GM10248 (cell line): ENCODE data around the gene CRAMP1.

Experiments used
- CTCF ChIA-PET: fragments of 300-600 bp; sonication (Branson Sonifier 250); formaldehyde crosslinking; extraction: SDS; loops from one replicate; lab custom pipeline; 2021; ENCODE audit warnings: antibody characterized with exemption; lab: Yijun Ruan, JAX
- POLR2A ChIA-PET: fragments of 350-650 bp; sonication (Branson Sonifier 250); formaldehyde crosslinking; extraction: SDS; loops from one replicate; lab custom pipeline; 2020; ENCODE audit warnings: antibody characterized with exemption; lab: Yijun Ruan, JAX
- DNase-seq: peaks from one replicate; pipeline ENCODE4 v3.0.0; 2012; ENCODE audit errors: extremely low spot score
- CTCF ChIP-seq: IDR thresholded peaks from 2 replicates; pipeline ENCODE4 v1.5.1; 2012; ENCODE audit warnings: mild to moderate bottlenecking, low read depth; ENCODE audit errors: extremely low read depth, missing control alignments, control extremely low read depth

The CRAMP1 gene

GRCh38 chr16:1677339-1677738 lies 65.2 kb downstream of the CRAMP1 start:
- CTCF ChIA-PET = interaction anchor here (0.6 to 3.7 kb wide), 8 partner anchors 9 to 47 kb away, joined by 3 to 27 read pairs (median 6); partner anchors contain the start of gene MAPK8IP3
- POLR2A ChIA-PET = interaction anchor here (0.8 to 1.5 kb wide), 2 partner anchors 18 to 25 kb away, joined by 3 read pairs; no protein-coding TSS in a partner anchor
- no peak for TF ChIP-seq CTCF
- DNase-seq = no peak

- no peak for TF ChIP-seq CTCF
- POLR2A ChIA-PET = interaction anchor here (0.8 to 1.5 kb wide), 2 partner anchors 19 to 25 kb away, joined by 3 read pairs; no protein-coding TSS in a partner anchor
- CTCF ChIA-PET = interaction anchor here (0.6 to 3.7 kb wide), 9 partner anchors 10 to 46 kb away, joined by 3 to 27 read pairs (median 5); partner anchors contain the start of gene MAPK8IP3
- DNase-seq = peak; percentile 100
Observed at GRCh38 chr16:1677942-1678499, 65.9 kb downstream of the CRAMP1 start, which contains the start of gene JPT2. Gene JPT2, plus strand, starts transcription at chr16:1678279. Its CDS starts 34 bp downstream, at chr16:1678313.

- TF ChIP-seq CTCF = no peak
- no peak for DNase-seq
- POLR2A ChIA-PET = interaction anchor here (0.6 to 1.5 kb wide), 2 partner anchors 19 to 27 kb away, joined by 3 read pairs; partner anchors contain the start of gene MAPK8IP3
- CTCF ChIA-PET = interaction anchor here (1.2 to 3.7 kb wide), 7 partner anchors 11 to 46 kb away, joined by 4 to 27 read pairs (median 7); partner anchors contain the start of gene MAPK8IP3
Observed at GRCh38 chr16:1678500-1679098, 66.4 kb downstream of the CRAMP1 start.

DNA sequence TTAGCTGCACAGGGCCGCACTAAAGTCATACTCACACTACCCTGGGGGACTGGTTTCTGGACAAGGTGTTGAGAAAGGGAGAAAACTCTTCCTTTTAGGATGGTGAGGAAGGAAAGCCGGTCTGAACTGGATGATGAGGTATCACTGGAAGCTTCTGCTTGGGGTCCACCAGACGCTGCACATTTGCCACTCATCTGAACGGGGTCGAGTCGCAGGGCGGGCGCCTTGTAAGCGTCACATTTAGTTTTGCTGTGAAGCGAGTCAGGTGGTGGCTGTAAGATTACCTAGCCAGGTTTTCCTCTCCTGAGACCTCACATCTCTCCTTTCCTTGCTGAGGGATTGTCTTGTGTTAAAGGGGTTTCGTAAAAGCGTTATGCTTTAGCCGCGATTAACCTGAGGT lies 68.2 kb downstream of the CRAMP1 start:
- POLR2A ChIA-PET = no interaction called here
- DNase-seq = no peak
- CTCF ChIA-PET = interaction anchor here (3.7 to 6.2 kb wide), 2 partner anchors 21 to 26 kb away, joined by 12 to 36 read pairs; partner anchors contain the start of gene MAPK8IP3
- no peak for TF ChIP-seq CTCF

GRCh38 chr16:1681032-1681431 lies 68.9 kb downstream of the CRAMP1 start:
- ChIA-PET CTCF (interaction anchor here (6.2 kb wide), 1 partner anchor 26 kb away, joined by 36 read pairs; the partner anchor contains the start of gene MAPK8IP3), POLR2A (no interaction called here)
- TF ChIP-seq CTCF = no peak
- DNase-seq = no peak
